HG03432 (cell line): ENCODE results near the gene NCK2.
"Not testable (repeated sequence)": the region's sequence is repeated elsewhere in the genome, so short reads cannot be mapped to it uniquely, and the experiment has no call there.

Experiments used
- ATAC-seq: cut with Tn5 transposase; IDR thresholded peaks from one replicate; pipeline ENCODE4 v1.9.1; 2021; ENCODE audit warnings: mild to moderate bottlenecking, moderate library complexity; ENCODE audit not compliant: unreplicated experiment

The NCK2 gene

GRCh38 chr2:105754011-105754410, 9.3 kb downstream of the NCK2 start:
- ATAC-seq: no peak

- no peak for ATAC-seq
Observed at GRCh38 chr2:105754994-105755393, 10.3 kb downstream of the NCK2 start.

GRCh38 chr2:105755895-105756294, 11.2 kb downstream of the NCK2 start:
- ATAC-seq: no peak

- no peak for ATAC-seq
Observed at GRCh38 chr2:105756435-105756834, 11.7 kb downstream of the NCK2 start.

- not testable (repeated sequence) for ATAC-seq
Observed at GRCh38 chr2:105756865-105757264, 12.2 kb downstream of the NCK2 start.

- ATAC-seq: no peak
Observed at GRCh38 chr2:105757433-105757832, 12.7 kb downstream of the NCK2 start.

GRCh38 chr2:105760191-105760590, 15.5 kb downstream of the NCK2 start:
- no peak for ATAC-seq

- ATAC-seq: no peak
Observed at GRCh38 chr2:105760639-105761337, 16.1 kb downstream of the NCK2 start.

- ATAC-seq: no peak
Observed at GRCh38 chr2:105761931-105762515, 17.3 kb downstream of the NCK2 start.

- ATAC-seq: no peak
Observed at GRCh38 chr2:105763076-105763475, 18.4 kb downstream of the NCK2 start.

GRCh38 chr2:105764059-105764458, 19.3 kb downstream of the NCK2 start:
- ATAC-seq: no peak

- no peak for ATAC-seq
Observed at GRCh38 chr2:105765415-105766299, 20.9 kb downstream of the NCK2 start.

- ATAC-seq: no peak
Observed at GRCh38 chr2:105766300-105766866, 21.7 kb downstream of the NCK2 start.

GRCh38 chr2:105768176-105768575, 23.5 kb downstream of the NCK2 start:
- no peak for ATAC-seq

- ATAC-seq: peak; percentile 65
Observed at GRCh38 chr2:105768961-105769452, 24.3 kb downstream of the NCK2 start.

GRCh38 chr2:105769504-105769903, 24.8 kb downstream of the NCK2 start:
- ATAC-seq: no peak

GRCh38 chr2:105770149-105770548, 25.4 kb downstream of the NCK2 start:
- no peak for ATAC-seq

- ATAC-seq: not testable (repeated sequence)
Observed at GRCh38 chr2:105771291-105771690, 26.6 kb downstream of the NCK2 start.

GRCh38 chr2:105771836-105772235, 27.1 kb downstream of the NCK2 start:
- ATAC-seq: no peak

GRCh38 chr2:105772362-105772761, 27.6 kb downstream of the NCK2 start:
- ATAC-seq: no peak

GRCh38 chr2:105773568-105773967, 28.9 kb downstream of the NCK2 start:
- no peak for ATAC-seq
